Measurements from ENCODE around the gene PRPF19. TPM values are rescaled to one million over a fixed set of nuclear protein-coding genes. Genes with fewer than 3 reads are reported as not detected.

The PRPF19 gene
- total and polyA plus RNA-seq, 9 of the 15 experiments (the other 6 are each of a cell fraction or from before 2014, with no cell fraction given): 9.4 to 212 (median 73.2) TPM

DNA sequence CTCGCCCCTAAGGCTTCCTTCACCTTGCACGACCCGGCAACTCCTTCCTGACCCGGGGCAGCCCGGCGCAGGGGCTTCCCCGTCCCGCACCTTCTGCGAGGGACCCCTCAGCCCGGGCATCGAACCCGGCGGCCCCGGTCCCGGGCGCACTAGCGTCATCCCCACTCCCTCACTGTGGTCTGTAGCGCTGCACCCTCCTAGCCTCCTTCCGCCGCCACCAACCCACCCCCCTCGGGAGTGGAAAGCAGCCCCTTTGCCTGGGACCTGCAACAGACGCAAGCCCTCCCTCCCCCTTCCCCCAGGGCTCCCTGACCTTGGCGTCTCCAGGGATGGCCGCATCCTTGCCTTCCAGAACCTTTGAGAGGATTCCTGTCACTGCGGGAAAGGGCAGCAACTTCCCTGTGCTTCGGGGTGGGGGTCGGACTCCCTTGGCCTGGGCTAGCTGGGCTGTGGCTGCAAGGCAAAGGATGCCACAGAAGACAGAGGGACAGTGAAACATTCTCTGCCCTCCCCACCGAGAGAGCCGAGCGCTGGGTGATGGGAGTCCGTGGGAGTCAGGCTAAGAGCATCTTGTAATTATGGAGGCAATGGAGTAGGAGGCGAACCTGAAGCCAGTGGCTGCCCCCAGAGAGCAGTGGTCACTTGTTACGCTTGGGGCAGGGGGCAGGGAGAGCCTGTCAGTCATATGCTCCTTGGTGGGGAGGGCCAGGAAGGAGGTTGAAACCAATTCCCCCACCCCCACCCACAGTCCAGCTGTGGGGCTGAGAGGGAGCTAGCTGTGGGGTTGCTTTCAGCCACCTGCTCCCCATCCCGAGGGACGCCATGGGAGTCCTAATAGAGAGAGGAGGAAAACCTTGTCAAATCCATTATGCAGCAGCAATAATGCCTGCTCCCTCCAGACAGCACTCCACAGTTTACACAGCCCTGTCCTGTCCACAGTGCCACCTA, 18.8 kb upstream of the PRPF19 start:
- peaks cover 43 to 57% of the 10 kb centered on the region in 2 experiments for H3K27me3 ChIP-seq (ENCODE audit: control insufficient read depth in 2 of 2, insufficient read depth in 2 of 2, low read length in 2 of 2)

More for the DNA sequence above, 18.8 kb upstream of the PRPF19 start:
- Histone ChIP-seq H3K4me3 (no peak overlapping the region), H4K20me1 (replicated peaks; ENCODE audit: control insufficient read depth, insufficient read depth, low read length) (0 out of 2 replicates have a peak, but pooled peaks cover 6% of the 10 kb centered on the region), H3K4me2 (ENCODE audit: insufficient read depth, low read length) (no peak overlapping the region), H3K79me2 (ENCODE audit: control insufficient read depth, insufficient read depth, low read length) (no peaks in the 10 kb centered on the region), H3K9ac (ENCODE audit: insufficient read depth in 1 of 2, low read depth in 2 of 2, low read length in 2 of 2) (peak overlapping the region in 1 of 2 experiments; percentile 62; a peak in 2 of 4 replicates), H3K36me3 (ENCODE audit: control insufficient read depth, insufficient read depth, low read length) (peaks cover 30% of the 10 kb centered on the region), H3K4me1 (replicated peaks in 1 of 2; ENCODE audit: control insufficient read depth in 2 of 2, insufficient read depth in 2 of 2, low read length in 2 of 2) (peaks cover 0 to 22% of the 10 kb centered on the region in 2 experiments; a peak in 3 of 5 replicates), H3K9me1 (ENCODE audit: control insufficient read depth, insufficient read depth, low read length) (no peaks in the 10 kb centered on the region), H3K9me3 (replicated peaks; ENCODE audit: control insufficient read depth, insufficient read depth, low read depth, low read length) (no peaks in the 10 kb centered on the region), H3K27ac (ENCODE audit: extremely low read depth, low read depth, low read length) (no peak overlapping the region), H2AFZ (ENCODE audit: low read depth, low read length) (no peak overlapping the region)
- no TSS peak for BruUV-seq (replicated peaks)
- in situ Hi-C loops (cut with MboI) (no loop called here), intact Hi-C loops (cut with micrococcal nuclease) (no loop called here)
- CTCF ChIA-PET (ENCODE audit: low intra/inter-chr PET ratio): no interaction called here
- DNase-seq (ENCODE audit: extremely low read depth in 1 of 4, low spot score in 3 of 4): no peak
- POLR2A ChIA-PET: no interaction called here
- WGBS (ENCODE audit: insufficient coverage, low coverage, missing lambda C conversion rate): 7% methylated on average over 33 of the region's 35 CpGs
- FAIRE-seq: no peak
- TF ChIP-seq PKNOX1 (IDR thresholded peaks at IDR 0.05) (peak; percentile 55), MYBL2 (IDR thresholded peaks at IDR 0.05; ENCODE audit: low read depth) (no peak), MYBL2 (CRISPR knock-in tag; IDR thresholded peaks at IDR 0.05; ENCODE audit: borderline replicate concordance) (no peak), RBM22 (IDR thresholded peaks at IDR 0.05; ENCODE audit: low read depth, low read length, poor library complexity, severe bottlenecking) (no peak)
- ATAC-seq: no peak
